COLO829 (cell line): ENCODE results near the gene SEPTIN5.
"Not testable (repeated sequence)": the region's sequence is repeated elsewhere in the genome, so short reads cannot be mapped to it uniquely, and the experiment has no call there.

Source experiments
- DNase-seq: peaks from one replicate; pipeline ENCODE4 v3.0.0; 2012; ENCODE audit warnings: low spot score

The SEPTIN5 gene

DNA sequence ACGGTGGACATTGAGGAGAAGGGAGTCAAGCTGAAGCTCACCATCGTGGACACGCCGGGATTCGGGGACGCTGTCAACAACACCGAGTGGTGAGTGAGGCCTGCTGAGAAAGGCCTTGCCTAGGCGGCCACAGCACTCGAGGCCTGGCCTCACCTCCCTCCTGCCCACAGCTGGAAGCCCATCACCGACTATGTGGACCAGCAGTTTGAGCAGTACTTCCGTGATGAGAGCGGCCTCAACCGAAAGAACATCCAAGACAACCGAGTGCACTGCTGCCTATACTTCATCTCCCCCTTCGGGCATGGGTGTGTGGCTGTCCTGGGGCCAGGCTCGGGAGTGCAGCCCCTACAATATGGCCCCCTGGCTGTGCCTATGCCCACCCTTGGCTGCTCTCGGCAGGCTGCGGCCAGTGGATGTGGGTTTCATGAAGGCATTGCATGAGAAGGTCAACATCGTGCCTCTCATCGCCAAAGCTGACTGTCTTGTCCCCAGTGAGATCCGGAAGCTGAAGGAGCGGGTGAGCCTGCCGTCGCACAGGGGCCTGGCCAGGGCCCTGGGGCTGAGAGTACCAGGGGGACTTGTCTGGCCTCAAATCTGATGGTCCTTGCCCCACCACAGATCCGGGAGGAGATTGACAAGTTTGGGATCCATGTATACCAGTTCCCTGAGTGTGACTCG, 6.0 kb downstream of the SEPTIN5 start:
- DNase-seq: no peak

DNA sequence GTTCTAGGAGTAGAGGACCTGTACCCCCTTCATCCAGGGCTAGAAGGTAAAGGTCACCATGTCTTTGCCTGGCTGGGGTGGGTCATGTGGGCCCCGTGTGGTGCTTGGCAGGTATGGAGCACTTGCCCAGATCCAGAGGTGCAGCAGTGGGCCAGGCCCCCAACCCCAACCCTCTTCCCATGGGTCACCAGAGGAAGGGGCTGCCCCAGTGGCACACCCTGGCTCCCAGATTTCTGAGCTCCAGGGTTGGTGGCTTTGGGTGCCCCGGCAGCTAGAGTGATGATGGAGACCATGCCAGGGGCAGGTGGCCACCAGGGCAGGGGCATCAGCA, 6.7 kb downstream of the SEPTIN5 start:
- no peak for DNase-seq

DNA sequence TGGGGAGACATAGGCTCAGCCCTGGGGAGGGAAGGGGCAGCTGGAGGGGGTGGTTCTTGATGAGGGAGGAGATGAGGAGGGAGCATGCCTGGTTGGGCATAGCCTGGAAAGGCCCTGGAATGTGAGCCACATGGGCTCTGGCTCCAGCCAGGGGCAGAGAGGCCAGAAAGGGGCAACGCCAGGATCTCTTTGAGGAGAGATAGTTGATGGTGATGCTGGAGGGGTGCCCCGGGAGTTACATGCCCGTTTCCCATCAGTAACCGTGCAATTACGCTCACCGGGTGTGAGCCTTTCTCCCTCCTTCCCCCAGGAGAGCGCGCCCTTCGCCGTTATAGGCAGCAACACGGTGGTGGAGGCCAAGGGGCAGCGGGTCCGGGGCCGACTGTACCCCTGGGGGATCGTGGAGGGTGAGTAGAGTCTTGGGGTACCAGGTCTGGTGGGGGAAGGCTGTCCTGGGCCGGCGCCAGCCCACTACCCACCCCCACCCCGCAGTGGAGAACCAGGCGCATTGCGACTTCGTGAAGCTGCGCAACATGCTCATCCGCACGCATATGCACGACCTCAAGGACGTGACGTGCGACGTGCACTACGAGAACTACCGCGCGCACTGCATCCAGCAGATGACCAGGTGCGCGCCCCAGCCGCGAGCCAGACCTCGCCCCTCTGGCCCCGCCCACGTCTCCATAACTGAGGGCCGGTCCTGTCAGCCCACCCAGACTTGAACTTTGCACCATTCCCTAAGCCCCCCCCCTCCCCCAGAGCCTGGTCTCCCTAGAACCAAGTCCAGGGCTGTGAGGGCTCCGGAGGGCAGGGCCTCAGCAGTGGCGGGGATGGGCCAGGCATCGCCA, 7.3 kb downstream of the SEPTIN5 start:
- DNase-seq: no peak

DNA sequence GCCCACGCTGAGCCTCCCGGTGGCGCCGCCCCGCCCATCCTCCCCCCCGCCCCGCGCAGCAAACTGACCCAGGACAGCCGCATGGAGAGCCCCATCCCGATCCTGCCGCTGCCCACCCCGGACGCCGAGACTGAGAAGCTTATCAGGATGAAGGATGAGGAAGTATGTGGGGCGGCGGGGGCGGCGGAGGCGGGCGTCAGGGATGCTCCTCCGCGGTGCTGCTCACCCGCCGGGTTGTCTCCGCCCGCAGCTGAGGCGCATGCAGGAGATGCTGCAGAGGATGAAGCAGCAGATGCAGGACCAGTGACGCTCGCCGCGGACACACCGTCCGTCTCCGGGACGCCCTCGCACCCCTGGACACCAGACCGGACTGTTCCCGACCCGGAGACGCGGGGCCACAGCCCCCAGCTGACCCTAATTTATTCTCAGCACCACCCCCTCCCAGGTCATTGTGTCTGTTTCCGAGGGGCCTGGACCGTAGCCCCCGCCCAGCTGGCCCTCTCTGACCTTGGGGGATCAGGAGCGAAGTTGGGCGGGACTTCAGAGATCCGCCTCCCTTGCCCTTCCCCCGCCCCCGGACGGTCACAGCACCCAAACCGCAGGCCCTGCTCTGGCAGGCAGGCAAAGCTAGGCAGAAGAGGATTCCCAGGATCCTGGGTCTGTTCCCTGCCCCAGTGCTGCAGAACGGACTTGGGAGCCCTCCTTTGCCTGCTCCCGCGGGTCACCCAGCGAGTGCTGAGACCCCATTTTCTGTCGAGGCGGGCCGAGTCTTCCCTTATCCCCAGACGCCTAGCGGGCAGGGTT, 8.1 kb downstream of the SEPTIN5 start:
- no peak for DNase-seq

DNA sequence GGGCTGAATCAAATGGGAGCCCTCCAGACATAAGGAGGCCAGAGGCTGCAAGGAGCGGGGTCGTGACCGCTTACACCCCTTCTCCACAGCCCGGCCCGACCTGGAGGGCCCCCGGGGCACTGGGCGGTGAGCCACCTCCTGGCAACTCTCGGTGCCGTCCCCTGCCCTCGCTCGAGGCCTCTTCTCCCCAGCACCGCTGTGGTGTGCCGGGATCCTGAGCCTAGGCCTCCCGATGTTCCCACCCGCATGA, 8.6 kb downstream of the SEPTIN5 start:
- DNase-seq: no peak

DNA sequence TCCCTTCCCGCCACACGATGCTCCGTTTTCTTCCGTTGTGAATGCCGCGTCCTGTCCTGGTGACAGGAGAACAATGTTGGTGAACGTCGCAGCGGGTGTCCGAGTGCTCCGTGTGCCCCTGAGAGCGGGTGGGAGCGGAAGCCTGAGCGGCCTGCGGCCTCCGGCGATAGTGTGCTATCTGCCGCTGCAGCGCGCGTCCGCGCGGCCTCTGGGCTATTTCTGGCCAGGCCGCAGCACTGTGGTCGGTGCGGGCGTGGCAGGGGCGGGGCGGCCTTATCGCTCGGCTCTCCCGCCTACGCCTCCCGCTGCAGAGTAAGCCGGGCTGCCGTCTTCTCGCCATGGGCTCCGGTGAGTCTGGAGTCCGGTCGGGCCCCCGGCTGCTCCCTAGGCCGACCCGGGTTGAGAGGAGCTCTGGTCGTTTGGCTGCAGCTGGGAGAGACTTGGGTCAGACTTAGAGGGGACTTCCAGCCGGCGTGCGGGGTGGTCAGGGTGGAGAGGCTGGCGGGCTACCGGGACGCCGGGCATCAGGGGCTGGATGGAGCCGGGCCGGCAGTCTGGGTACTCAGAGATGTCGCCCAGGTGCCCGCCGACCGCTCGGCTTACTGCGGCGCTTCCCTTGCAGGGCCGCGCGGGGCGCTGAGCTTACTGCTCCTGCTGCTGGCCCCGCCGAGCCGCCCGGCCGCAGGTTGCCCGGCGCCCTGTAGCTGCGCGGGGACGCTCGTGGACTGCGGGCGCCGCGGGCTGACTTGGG, 9.1 kb downstream of the SEPTIN5 start, which contains the start of gene GP1BB:
Gene GP1BB, plus strand, starts transcription at position 308 of the 751 bp plus-strand sequence. Its CDS starts 31 bp downstream, at position 339.
- DNase-seq: no peak

DNA sequence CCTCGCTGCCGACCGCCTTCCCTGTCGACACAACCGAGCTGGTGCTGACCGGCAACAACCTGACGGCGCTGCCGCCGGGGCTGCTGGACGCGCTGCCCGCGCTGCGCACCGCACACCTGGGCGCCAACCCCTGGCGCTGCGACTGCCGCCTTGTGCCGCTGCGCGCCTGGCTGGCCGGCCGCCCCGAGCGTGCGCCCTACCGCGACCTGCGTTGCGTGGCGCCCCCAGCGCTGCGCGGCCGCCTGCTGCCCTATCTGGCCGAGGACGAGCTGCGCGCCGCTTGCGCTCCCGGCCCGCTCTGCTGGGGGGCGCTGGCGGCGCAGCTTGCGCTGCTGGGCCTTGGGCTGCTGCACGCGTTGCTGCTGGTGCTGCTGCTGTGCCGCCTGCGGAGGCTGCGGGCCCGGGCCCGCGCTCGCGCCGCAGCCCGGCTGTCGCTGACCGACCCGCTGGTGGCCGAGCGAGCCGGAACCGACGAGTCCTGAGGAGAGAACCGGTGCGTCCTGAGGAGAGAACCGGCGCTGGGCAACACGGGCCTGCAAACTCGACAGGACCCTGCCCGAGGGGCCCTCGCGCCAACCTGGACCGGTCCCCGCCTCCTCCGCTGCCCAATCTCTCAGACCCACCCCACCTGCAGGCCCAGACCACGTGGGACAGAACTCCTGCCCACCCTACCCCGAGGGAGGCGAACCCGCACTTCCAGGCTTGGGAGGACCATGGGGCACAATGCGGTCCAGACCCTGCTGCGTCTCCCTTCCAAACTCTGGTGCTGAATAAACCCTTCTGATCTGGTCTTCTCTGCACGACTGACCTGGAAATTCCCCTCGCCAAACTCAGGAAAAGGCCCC, 9.9 kb downstream of the SEPTIN5 start:
- DNase-seq: no peak

DNA sequence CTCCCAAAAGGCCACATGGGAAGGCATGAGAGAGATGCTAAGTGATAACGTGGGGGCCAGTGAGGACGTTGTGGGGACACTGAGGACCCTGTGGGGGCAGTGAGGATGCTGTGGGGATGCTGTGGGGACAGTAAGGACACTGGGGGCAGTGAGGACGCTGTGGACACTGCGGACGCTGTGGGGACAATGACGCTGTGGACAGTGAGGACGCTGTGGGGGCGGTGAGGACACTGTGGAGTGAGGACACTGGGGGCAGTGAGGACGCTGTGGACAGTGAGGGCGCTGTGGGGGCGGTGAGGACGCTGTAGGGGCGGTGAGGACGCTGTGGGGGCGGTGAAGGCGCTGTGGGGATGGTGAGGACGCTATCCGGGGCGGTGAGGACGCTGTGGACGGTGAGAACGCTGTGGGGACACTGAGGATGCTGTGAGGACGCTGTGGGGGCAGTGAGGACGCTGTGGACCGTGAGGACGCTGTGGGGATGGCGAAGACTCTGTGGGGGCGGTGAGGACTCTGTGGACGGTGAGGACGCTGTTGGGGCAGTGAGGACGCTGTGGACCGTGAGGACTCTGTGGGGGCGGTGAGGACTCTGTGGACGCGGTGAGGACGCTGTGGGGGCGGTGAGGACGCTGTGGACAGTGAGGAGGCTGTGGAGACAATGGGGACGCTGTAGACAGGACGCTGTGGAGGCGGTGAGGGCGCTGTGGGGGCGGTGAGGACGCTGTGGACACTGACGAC, 10.8 kb downstream of the SEPTIN5 start:
- no peak for DNase-seq

DNA sequence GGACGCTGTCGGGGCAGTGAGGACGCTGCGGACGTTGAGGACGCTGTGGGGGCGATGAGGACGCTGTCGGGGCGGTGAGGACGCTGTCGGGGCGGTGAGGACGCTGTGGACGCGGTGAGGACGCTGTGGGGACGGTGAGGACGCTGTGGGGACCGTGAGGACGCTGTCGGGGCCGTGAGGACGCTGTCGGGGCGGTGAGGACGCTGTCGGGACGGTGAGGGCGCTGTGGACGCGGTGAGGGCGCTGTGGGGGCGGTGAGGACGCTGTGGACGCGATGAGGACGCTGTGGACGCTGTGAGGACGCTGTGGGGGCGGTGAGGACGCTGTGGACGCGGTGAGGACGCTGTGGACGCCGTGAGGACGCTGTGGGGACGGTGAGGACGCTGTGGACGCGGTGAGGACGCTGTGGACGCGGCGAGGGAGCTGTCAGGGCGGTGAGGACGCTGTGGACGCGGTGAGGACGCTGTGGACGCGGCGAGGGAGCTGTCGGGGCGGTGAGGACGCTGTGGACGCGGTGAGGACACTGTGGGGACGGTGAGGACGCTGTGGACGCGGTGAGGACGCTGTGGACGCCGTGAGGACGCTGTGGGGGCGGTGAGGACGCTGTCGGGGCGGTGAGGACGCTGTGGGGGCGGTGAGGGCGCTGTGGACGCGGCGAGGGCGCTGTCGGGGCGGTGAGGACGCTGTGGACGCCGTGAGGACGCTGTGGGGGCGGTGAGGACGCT, 11.9 kb downstream of the SEPTIN5 start:
- not testable (repeated sequence) for DNase-seq

DNA sequence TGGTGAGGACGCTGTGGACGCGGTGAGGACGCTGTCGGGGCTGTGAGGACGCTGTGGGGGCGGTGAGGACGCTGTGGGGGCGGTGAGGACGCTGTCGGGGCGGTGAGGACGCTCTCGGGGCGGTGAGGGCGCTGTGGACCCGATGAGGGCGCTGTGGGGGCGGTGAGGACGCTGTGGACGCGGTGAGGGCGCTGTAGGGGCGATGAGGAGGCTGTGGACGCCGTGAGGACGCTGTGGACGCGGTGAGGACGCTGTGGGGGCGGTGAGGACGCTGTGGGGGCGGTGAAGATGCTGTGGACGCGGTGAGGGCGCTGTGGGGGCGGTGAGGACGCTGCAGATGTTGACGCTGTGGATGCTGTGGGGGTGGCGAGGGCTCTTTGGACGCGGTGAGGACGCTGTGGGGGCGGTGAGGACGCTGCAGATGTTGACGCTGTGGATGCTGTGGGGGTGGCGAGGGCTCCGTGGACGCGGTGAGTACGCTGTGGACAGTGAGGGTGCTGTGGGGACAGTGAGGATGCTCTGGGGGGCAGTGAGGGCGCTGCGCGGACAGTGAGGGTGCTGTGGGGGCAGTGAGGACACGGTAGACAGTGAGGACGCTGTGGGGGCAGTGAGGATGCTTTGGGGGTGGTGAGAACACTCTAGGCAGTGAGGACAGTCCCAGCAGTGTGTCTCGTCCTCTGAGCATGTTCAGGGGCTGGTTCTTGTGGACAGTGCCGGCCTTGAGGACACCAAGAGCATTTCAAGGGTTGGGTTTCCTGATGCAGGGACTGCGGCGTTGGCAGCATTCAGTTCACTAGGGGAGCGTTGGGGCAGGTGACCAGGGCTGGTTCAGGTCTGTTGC, 13.2 kb downstream of the SEPTIN5 start:
- DNase-seq: no peak

DNA sequence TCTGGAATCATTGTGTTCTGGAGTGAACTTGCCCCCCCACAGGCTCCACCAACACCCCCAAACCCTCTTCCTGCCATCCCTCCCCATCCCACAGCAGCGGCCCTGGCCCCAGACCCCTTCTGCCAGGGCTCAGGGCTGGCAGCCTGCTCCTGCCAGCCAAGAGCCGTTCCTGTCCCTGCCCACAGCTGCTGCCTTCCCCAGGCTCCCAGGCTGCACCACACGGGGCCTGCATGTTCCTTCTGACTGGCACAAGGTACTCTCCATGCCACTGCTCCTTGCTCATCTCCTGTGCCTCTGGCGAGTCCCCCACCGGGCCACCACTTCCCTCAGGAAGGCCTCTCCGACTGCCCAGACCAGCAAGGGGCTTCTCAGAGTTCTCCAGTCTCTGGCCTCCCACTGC, 14.0 kb downstream of the SEPTIN5 start:
- no peak for DNase-seq

DNA sequence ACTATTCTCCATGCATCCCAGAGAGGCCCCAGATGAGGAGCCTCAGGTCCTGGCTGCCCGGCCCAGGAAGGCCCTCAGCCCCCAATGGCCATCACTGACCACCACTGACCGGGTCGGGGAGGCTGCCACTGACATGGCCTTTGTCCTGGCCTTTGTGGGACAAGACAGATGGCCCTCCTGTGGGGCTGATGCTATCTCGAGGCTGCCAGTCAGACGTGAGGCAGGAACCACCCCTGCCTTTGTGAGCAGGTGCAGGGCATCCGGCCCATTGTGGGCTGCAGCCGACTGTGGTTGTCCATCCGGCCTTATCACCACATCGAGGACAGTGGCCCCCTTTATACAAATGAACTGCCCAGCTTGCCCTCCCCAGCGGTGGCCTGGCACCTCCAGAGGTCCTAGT, 14.5 kb downstream of the SEPTIN5 start:
- no peak for DNase-seq

DNA sequence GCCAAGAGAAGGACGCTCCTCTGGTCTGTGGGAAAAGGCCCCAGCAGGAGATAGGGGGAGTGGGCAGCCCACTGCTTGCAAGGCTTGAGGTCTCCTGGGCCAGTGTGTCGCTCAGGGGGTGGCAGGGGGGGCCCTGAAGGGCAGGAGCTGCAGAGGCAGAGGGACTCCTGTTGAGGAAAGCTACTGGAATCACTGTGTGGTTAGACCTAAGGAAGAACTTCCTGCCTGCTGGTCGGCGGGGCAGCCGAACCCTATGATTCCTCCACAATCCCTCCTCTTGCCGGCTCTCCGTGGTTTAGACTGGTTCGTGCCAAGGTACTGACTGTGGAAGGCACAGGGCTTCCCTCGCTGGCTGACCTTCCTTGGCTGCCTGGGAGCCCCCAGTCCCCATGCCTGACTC, 15.2 kb downstream of the SEPTIN5 start:
- DNase-seq: no peak

DNA sequence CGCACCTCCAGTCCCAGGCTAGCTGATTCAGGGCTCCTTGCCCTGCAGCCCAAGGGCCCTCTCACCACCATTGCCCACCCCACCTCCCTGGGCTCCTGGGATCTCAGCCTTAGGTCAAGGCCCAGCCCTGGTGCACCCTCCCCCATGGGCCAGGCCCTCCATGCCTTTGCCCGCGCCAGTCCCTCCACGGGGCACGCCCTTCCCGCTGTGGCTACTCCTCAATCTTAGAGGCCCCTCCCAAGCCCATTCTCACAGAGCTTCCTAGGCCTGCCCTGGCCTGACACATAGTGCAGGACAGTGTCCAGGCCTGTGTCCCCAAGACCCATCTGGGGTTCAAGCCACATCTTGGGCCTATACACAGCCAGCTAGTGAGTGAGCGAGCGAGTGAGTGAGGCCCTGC, 15.9 kb downstream of the SEPTIN5 start:
- no peak for DNase-seq

DNA sequence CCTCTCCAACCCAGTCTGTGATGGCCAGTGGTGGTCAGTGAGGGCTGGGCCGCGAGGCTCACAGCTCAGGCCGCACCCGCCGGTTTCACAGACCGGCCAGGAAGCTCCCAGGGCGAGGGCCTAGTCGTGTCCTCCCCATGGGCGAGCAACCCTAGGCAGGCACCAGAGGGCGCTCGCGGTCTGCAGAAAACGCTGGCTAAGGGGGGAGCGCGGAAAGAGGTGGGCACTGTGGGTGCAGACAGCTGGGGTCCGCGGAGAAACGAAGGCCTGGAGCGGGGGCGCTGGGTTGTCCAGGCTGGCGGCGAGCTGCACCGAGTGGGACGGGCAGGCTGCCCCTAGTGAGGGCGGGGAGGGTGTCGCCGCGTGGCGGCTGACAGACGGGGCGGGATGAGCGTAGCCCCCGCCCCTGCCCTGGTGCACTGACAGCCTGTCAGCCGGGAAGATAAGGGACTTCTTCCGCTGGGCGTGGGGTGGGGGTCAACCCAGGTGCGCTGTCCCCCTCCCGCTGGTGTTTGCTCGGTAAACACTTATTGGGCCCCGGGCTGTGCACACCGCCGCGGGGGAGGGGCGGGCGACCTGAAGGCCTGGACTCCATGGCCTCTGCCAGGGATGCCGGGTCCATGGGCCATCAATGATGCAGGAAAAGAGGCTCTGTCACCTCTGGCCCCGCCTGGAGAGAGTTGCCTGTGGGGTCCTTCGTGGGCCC, 16.5 kb downstream of the SEPTIN5 start:
- peak; percentile 77 for DNase-seq

DNA sequence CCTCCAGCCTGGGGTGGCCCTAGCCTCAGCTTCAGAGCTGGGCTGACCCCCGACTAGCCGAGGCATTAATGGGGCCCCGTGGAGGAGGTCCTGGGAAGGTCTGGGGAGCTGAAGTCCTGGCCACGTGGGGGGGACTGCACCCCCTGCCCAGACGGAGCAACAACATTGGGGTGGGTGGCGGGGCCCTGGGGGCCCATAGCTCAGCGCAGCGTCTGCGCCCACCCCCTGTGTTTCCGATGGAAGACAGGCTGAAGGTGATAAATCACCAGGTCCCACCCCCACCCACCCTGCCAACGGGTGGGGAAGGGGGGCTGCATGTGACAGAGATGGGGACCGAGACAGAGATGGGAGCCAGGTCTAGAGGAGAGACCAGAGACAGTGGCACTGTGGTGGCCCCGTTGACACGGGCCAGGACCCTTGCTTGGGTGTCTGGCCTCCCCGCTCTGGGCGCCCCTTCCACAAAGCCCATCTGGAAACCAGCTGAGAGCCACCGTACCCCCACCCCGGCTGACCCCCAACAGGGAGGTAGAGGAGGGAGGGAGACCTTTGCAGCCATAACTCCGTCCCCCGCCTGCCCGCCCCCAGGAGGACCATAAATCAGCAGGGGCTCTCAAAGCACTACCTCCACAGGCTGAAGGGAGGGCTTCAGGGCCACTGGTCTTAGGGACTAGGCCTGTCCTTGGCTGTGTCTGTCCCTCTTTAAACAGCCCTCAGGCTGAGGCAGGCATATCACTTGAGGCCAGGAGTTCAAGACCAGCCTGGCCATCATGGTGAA, 17.2 kb downstream of the SEPTIN5 start:
- DNase-seq: no peak

DNA sequence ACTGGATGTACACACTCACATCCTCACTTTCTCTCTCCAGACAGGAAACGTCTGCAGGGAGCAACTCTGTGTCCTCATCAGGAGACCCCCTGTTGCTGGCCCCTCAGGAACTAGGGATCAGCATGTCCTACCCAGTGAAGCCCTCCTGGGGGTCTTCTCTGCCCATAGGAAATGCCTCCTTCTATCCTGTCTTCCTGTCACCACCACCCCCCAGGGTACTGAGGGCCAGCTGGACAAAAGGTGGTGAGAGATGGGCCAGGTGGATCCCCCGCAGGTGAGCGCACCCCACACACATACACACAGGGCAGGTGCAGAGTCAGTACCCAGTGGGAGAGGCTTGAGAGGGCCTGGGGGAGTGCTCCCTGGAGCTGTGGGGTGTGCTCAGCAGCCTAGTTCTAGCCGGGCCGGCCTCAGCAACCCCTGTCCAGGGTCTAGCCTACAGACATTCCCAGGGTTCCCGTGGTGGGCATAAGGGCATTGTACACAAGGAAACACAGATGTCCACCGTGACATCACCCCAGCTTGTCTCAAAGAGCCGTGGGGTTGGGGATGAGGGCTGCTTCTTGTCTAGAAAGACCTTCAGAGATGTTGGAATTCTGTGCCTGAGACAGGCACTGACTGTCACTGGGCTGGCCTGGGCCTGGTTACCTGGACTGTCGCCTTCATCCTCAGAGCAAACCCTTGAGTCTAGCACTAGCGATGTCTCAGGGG, 18.3 kb downstream of the SEPTIN5 start:
- DNase-seq: no peak
